ENCODE results near the gene HLA-DQB2. TPM values are rescaled to one million over a fixed set of nuclear protein-coding genes. Genes with fewer than 3 reads are reported as not detected.

The HLA-DQB2 gene
- total RNA-seq, 2 donors from 2014 or later: not detected

GRCh38 chr6:32742374-32742773, 21.0 kb downstream of the HLA-DQB2 start:
- no peak for DNase-seq
- H3K4me3 ChIP-seq (ENCODE audit: low read length): no peak overlapping the region
- no peaks in the 10 kb centered on the region for H3K4me1 ChIP-seq (ENCODE audit: control insufficient read depth, insufficient read depth, low read length)
- no peaks in the 10 kb centered on the region for H3K36me3 ChIP-seq (ENCODE audit: control insufficient read depth, insufficient read depth, low read length)
- H3K27ac Mint-ChIP-seq: no peak overlapping the region
- H3K4me1 Mint-ChIP-seq: no peaks in the 10 kb centered on the region
- H3K27me3 ChIP-seq (ENCODE audit: control insufficient read depth, insufficient read depth, low read length, poor library complexity, severe bottlenecking): no peaks in the 10 kb centered on the region
- no peak for TF ChIP-seq CTCF (conservative IDR thresholded peaks at IDR 0.05)
- 86 to 100% methylated on average over 1 to 3 of the region's 3 CpGs for WGBS, 2 experiments (ENCODE audit: insufficient coverage in 1 of 2, insufficient read length in 1 of 2)
- no peak overlapping the region for H3K4me3 Mint-ChIP-seq
- no peak overlapping the region for H3K9ac ChIP-seq (ENCODE audit: extremely low read depth, low read length, poor library complexity, severe bottlenecking)
- H3K36me3 Mint-ChIP-seq (ENCODE audit: low read depth): no peaks in the 10 kb centered on the region
- no peaks in the 10 kb centered on the region for H3K9me3 Mint-ChIP-seq
- H3K27ac ChIP-seq (ENCODE audit: low read depth, low read length): no peak overlapping the region
- H3K9me3 ChIP-seq (ENCODE audit: control insufficient read depth, low read length): no peaks in the 10 kb centered on the region
- peaks cover 7% of the 10 kb centered on the region for H3K27me3 Mint-ChIP-seq (ENCODE audit: insufficient read depth)

- H3K9me3 ChIP-seq (ENCODE audit: control insufficient read depth, low read length): no peaks in the 10 kb centered on the region
- no peaks in the 10 kb centered on the region for H3K9me3 Mint-ChIP-seq
- no peak within 1 kb of the TSS for H3K27ac Mint-ChIP-seq
- no peak for TF ChIP-seq CTCF (conservative IDR thresholded peaks at IDR 0.05)
- no peak within 1 kb of the TSS for H3K4me3 Mint-ChIP-seq
- WGBS, 2 experiments (ENCODE audit: insufficient coverage in 1 of 2, insufficient read length in 1 of 2): 78 to 79% methylated on average over 5 to 7 of the region's 7 CpGs
- no peaks in the 10 kb centered on the region for H3K36me3 ChIP-seq (ENCODE audit: control insufficient read depth, insufficient read depth, low read length)
- H3K4me1 Mint-ChIP-seq: no peaks in the 10 kb centered on the region
- H3K27me3 ChIP-seq (ENCODE audit: control insufficient read depth, insufficient read depth, low read length, poor library complexity, severe bottlenecking): no peaks in the 10 kb centered on the region
- no peaks in the 10 kb centered on the region for H3K4me1 ChIP-seq (ENCODE audit: control insufficient read depth, insufficient read depth, low read length)
- peaks cover 7% of the 10 kb centered on the region for H3K27me3 Mint-ChIP-seq (ENCODE audit: insufficient read depth)
- no peaks in the 10 kb centered on the region for H3K36me3 Mint-ChIP-seq (ENCODE audit: low read depth)
- no peak within 1 kb of the TSS for H3K27ac ChIP-seq (ENCODE audit: low read depth, low read length)
- no peak within 1 kb of the TSS for H3K9ac ChIP-seq (ENCODE audit: extremely low read depth, low read length, poor library complexity, severe bottlenecking)
- no peak for DNase-seq
- no peak within 1 kb of the TSS for H3K4me3 ChIP-seq (ENCODE audit: low read length)
Observed at GRCh38 chr6:32741031-32741960, 22.0 kb downstream of the HLA-DQB2 start, which contains the start of gene HLA-DQA2. HLA-DQA2 (plus strand) TSS chr6:32741391; CDS start chr6:32741444, 53 bp downstream.

GRCh38 chr6:32738126-32738525, 25.2 kb downstream of the HLA-DQB2 start:
- H3K27ac ChIP-seq (ENCODE audit: low read depth, low read length): no peak overlapping the region
- Mint-ChIP-seq H3K4me1 (no peaks in the 10 kb centered on the region), H3K36me3 (ENCODE audit: low read depth) (no peaks in the 10 kb centered on the region), H3K27ac (no peak overlapping the region), H3K9me3 (no peaks in the 10 kb centered on the region), H3K27me3 (ENCODE audit: insufficient read depth) (peaks cover 7% of the 10 kb centered on the region), H3K4me3 (no peak overlapping the region)
- H3K9me3 ChIP-seq (ENCODE audit: control insufficient read depth, low read length): no peaks in the 10 kb centered on the region
- no peaks in the 10 kb centered on the region for H3K27me3 ChIP-seq (ENCODE audit: control insufficient read depth, insufficient read depth, low read length, poor library complexity, severe bottlenecking)
- no peak for DNase-seq
- H3K36me3 ChIP-seq (ENCODE audit: control insufficient read depth, insufficient read depth, low read length): no peaks in the 10 kb centered on the region
- WGBS, 2 experiments (ENCODE audit: insufficient coverage in 1 of 2, insufficient read length in 1 of 2): 59% methylated on average over 2 of the region's 2 CpGs; no CpG with 5 or more reads in 1 of the 2 experiments
- no peaks in the 10 kb centered on the region for H3K4me1 ChIP-seq (ENCODE audit: control insufficient read depth, insufficient read depth, low read length)
- TF ChIP-seq CTCF (conservative IDR thresholded peaks at IDR 0.05): no peak
- H3K9ac ChIP-seq (ENCODE audit: extremely low read depth, low read length, poor library complexity, severe bottlenecking): no peak overlapping the region
- H3K4me3 ChIP-seq (ENCODE audit: low read length): no peak overlapping the region

Data from endodermal cell (in vitro differentiated cells).